Suppressor macrophage (primary cell): ENCODE results near the gene ABCA3.
"Not testable (repeated sequence)": the region's sequence is repeated elsewhere in the genome, so short reads cannot be mapped to it uniquely, and the experiment has no call there.

ENCODE experiments used
- DNase-seq, 4 experiments: peaks; one replicate each; pipeline ENCODE4 v3.0.0-alpha.2; 2020 to 2022

The ABCA3 gene

DNA sequence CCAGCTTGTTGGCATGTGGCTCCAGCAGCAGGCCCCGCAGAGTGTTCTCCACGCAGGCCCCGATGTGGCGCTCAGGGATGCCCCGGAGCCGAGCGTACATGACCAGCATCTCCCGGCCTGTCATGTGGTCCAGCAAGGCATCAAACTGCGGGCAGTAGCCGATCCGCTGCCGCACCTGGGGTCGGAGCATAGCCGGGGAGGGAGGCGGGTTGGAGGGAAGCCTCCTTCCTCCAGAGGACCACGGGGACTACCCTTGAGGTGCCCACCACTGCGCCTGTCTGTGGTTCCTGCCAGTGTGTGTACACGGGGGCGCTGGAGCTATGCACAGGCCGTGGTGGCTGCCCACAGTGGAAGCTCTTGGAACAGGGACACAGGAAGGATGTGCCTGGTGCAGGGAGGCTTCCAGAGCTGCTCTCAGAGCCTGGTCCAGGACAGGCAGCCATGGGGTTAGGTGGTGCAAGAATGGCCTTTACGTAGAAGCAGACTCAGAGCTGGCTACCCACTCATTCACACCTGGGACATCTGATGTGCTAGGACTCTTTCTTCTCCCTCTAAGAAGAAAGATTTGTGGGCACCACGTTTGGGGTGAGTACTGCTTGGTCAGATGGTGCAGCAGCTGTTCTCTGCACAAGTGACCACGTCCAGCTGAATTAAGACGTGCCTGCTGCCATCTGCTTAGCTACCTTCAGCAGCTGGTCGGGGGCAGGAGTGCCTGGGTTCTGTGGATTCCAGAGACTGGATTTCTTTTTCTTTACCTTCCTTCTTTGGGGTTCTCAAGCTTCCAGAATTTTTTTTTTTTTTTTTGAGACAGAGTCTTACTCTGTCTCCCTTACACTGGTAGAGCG lies 61.4 kb downstream of the ABCA3 start:
- no peak for DNase-seq

DNA sequence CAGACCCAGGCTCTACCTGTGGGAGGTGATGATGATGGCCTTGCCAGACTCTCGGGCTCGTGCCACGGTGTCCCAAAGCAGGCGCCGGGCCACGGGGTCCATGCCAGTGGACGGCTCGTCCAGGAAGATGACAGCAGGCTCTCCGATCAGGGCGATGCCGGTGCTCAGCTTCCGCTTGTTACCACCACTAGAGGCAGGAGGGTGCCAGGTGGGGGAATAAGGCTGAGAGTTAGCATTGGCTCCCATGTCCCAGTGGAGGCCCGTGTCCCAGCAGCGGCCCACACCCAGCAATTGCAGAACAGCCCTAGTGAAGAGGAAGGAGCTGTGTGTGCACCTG lies 62.3 kb downstream of the ABCA3 start:
- DNase-seq, result no peak

DNA sequence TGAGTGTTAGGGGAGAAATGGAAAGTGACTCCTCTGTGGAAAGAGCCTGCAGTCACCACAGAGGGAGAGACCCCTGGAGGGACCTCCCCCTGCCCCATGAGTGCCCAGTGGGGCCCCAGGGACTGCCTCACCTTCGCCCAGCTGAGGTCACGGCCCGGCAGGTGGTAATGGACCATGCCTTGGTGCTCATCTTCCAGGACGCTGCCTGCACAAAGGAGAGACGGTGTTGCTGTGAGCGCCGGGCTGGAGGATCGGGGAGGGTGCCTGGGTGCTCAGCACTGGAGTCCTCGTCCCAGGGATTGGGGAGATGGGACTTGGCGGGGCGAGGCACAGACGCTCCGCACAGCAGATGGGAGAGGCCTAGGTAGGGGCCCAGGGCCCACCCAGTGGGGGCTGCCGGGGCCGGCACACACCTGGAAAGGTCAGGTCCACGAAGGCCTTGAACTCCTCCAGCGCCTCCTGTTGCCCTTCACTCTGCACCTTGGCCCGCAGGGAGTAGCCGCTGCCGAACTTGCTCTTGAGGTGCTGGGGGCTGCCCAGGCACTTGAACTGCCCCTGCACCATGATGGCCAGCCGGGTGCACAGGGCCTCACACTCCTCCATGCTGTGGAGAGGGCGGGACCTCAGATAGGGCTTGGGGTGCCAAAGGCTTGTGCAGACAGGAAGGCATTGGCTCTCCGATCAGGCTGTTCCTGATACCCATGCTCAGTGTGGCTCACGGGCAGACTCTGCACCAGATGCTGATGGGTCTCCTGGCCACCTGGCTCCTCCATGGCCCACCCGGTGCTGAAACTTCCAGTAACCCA lies 62.9 kb downstream of the ABCA3 start:
- DNase-seq, result no peak

DNA sequence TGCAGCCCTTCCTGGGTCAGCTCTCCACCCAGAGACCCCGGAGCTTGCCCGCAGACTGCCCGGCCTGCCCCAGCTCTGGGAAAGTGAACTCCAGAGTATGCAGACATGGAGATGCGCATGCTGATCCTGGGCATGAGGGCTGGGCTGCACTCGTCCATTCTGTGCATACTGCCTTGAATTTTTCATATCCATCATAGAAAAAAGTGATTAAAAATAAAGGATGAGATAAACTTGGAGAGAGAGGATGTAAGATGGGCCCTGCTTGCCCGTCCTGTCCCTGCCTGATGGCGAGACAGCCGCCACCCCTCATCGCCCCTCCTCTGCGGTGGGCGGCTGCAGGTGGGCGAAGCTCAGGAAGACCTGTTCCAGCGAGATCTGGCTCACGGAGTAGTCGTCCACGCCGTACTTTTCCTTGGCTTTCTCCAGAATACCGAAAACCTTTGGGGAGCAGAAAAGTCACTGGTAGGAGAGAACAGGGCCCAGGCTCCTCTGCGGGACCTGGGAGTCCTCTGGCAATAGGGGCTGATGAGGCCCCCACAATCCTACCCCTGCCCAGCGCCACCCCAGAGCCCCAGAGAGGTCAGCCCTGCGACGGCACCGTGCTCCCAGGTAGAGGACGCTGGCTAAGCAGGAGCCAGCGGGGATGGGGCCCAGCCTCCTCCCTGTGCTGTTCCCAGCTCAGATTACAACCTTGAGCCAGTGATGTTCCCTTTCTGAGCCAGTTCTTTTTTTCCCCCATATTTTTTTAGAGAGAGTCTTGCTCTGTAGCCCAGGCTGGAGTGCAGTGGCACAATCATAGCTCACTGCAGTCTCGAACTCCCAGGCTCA lies 63.9 kb downstream of the ABCA3 start:
- no peak for DNase-seq

DNA sequence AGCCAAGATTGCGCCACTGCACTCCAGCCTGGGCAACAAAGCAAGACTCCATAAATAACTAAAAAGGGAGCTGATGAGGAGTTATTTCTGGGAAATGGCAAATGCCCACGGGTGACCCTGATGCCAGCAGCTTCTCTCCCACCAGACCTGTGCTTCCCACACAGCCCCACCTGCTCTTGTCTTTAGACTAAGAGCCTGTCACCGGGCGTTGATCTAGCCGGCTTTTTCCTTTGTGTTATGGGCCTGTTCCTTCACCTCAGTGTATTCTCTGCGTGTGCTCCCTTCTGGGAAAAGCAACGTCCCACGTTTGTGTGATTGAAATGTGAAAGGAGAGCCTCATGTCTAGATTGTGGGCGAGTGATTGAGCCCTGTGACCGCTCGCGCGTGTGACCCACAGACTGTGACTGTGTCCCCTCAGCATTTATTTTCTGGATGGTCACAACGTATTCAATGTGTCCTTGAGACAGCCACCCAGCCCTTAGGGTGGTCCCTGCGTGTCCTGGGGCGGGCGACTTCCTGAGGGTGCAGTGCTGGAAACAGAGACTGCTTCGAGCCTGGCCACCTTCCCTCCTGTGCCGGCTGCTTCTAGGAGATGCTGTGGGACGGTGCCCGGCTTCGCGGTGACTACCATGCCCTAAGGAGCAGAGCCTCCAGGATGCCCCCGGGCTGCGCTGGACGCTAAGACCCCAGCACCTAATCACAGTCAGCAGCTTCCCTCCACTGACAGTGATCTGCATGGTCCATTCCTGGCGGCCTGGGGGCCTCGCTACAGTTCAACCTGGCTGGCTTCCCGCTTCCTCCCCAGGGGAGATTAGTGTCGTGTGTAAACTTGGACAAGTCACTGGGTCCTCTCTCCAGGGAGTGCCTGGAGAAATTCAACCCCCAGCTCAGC lies 64.8 kb downstream of the ABCA3 start:
- DNase-seq, result no peak

DNA sequence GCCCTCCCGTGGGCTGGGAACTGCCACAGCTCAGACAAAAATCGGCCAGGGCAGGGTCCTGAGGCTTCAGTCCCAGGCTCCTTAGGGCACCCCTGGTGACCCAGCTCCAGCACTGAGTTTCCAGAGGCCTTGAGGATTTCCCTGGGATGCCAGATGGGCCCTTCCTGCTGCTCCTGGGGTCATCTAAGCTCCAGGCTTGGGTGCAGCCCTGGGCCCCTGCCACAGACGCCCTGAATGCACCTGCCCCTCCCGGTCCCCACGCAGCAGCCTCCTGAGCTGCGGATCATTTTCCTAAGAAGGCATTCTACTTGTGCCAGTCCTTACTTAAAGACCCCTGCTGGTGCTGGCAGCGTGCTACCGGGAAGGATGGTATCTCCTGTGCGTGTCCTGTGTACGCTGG lies 66.6 kb downstream of the ABCA3 start:
- DNase-seq, result no peak

DNA sequence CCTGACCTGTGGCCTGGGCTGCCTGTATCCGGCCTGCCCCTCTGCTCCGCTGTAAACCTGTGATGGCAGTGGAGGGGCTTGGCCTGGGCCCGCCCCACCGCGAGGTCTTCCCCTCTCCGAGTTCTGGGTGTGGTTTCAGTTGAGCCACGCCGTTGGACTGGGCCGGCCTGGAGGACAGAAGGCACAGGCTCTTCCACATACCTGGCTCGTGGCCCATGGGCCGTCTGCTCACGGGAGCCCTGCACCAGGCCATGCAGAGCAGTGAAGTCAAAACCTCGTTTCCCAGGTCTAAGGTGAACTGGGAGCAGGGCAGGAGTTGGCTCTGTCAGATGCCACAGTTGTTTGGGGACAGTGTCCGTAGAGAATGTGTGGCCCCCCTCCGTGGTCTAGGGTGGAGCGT lies 67.0 kb downstream of the ABCA3 start:
- DNase-seq, result no peak

DNA sequence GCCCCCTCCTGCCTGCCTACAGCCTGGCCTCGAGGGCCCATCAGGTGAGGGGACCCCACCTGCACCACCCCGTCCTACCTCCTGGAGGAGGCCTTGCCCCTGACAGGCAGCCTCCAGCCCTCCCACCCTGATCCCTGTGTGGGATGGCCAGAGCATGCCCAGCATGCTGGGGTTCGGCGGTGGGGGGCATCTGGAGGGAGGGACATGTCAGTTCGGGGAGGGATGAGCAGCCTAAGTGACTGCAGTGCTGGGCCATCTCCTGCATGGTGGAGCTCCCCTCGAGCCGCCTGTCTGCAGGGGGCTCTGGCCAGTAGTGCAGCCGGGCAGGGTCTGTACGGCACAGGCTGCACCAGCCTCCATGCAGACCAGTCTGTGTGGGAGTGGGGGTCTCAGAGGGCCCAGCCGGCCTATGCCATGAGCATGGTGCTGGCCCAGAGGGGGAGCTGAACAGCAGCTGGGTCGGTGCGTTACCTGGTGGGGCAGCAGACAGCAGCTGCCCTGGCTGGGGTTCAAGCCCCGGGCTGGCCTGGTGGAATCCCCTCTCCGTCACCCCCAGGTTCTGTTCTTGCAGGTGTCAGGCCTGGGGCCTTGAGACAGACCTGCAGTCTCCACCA lies 68.6 kb downstream of the ABCA3 start:
- DNase-seq, result no peak

DNA sequence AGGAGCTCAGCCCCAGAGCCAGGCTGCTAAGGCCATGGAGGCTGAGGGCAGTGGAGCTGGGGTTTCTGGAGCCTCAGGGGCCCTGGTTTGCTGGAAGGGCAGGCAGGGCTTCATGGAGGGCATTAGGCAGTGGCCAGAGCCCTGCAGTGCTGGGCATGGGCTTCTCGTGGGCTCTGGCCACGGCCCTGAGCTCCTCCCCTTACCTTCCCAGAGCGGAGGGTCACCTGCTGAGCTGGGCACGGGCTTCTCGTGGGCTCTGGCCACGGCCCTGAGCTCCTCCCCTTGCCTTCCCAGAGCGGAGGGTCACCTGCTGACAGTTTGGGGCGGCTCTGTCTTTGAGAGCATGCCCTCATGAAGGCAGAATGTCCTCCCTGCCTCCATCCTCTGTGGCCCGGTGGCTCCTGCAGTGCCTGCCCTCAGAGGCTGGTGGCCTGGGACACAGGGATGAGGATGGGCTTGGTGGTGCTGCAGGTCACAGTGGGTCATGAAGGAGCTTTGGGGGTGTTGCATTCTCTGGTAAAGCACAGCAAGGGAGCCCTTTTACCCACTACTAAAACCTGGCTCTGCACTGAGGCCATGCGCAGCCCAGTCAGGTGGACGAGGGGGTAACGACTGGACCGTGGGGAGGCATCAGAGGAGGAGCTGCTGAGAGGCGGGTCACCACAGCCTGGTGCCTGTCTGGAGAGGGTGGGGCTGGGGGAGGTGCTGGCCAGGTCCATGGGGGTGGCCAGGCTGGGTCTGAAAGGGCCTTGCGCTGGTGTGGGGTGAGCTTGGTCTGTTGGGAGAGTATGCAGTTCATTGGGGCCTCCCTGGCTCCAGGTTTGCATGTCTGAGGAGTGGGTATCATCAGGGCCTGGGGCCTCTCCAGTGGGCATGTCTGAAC lies 69.7 kb downstream of the ABCA3 start:
- no peak for DNase-seq

DNA sequence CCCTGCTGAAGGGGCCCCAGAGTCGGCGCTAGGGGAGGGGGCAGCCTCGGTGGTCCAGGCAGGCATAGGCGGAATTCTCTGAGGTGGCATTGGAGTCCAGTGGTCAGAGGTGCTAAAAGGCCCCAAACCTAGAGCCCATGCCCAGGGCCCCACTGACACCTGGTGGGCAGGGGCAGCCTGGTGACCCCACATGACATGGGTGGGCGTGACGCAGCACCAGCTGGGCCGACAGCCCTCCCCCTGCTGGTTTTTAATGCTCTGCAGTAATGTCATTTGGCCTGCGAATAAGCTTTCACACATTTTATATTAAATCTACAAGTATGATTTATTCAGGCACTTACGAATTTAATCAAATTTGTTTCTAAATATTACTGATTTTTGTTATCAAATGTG lies 70.5 kb downstream of the ABCA3 start:
- no peak for DNase-seq

DNA sequence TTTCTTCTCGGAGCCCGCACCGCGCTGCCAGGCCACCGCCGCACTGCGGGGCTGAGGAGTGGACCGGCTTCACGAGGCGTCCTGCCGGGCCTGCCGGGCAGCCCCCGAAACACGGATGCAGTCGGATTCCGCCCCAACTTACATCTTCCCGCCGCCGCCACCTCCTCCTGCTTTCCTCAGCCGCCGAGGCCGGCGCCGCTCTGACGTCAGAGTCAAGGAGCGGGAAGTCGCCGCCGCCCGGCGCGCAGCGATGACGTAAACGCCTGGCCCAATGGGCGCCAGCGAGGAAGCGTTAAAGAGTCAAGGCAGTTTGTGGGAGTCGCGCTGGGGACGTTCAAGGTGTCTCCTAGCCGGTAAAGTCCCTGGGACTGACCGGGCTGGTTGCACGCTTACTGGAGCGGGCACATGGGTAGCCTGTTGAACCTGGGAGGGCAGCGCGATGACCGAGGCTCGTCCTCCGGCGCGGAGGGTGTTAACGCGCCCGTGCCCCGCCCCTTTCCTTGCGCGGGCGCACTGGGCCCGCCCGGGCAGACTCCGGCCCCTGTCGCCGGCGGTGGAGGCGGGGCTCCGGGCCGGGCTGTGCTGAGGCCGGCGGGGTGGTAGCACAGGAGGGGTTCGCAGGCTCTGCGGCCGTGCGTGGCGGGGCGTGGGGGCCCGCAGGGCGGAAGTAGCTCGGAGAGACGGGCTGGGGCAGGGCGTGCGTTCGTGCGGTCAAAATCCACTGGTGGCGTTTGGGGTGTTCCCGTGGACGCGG lies 72.4 kb downstream of the ABCA3 start, which contains the start of gene RNPS1:
RNPS1 (minus strand) TSS at position 214 of the 754 bp plus-strand sequence. CDS start 3,483 bp downstream, outside the sequence.
- DNase-seq, result peak; percentile 98 to 99 (median 98)

DNA sequence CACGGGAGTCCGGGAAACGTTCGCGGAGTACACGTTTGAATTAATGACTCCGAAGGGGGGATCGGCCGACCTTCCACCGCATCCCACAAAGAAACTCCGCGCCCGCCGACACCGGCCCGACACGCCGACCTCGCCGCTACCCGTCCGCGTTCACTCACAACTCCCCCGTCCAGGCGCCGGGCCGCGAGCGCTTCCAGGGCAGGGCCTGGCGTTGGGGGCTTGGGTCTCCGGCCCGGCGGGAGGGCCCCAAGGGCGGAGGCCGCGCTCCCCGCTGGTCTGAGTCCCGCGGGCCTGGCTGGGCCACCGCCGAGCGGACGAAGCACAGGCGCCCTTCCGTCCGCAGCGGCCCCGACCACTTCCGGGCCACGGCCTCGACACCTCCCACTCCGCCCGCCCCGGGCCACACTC lies 73.0 kb downstream of the ABCA3 start:
- not testable (repeated sequence) for DNase-seq

DNA sequence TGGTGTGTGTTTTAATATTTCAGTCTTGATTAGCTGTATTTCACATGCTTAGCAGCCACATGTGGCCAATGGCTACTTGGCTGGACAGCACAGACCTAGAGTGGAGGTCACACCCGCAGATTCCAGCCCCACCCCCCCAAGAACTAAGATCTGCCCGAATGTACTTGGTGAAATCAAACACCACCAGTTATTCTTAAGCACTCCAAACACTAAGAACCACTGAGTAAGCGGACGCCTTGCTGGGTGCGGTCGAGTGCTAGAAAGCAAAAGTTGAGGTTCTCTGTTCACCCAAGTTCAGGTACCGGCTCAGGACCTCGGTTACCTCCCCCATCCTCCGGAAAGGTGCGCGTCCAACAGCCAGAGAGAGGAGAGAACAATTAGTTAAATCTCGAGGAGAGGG lies 73.6 kb downstream of the ABCA3 start:
- not testable (repeated sequence) for DNase-seq

DNA sequence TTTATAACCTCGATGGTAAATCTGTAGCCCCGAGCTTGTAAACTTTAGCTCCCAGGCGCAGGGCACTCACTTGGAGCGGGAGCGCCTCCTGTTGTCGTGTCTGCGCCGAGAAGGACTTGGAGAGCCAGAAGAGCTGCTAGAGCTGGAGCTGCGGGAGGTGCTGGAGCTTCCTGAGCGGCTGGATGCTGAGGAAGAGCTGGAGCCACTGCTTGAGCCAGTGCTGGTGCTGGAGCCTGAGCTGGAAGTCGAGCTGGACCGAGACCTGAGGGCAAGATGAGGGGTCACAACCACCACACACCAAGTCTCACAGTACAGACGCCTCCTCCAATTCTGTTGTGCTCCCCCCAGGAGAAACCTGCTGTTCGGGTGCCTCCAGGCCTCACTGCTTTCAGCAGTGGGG lies 77.5 kb downstream of the ABCA3 start:
- DNase-seq, result not testable (repeated sequence)

DNA sequence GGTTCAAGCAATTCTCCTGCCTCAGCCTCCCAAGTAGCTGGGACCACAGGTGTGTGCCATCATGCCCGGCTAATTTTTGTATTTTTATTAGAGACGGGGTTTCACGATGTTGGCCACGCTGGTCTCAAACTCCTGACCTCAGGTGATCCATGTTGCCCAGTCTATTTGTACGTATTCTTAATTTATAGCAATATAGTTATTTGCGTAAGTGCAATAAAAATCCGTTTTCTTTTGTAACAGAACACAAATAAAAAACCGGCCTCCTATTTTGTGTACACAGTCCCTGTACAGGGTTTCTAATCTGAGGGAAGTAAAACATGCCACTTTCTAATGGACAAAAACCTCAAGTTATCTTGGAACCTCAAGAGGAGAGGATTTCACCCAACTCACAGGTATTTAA lies 80.3 kb downstream of the ABCA3 start:
- no peak for DNase-seq

DNA sequence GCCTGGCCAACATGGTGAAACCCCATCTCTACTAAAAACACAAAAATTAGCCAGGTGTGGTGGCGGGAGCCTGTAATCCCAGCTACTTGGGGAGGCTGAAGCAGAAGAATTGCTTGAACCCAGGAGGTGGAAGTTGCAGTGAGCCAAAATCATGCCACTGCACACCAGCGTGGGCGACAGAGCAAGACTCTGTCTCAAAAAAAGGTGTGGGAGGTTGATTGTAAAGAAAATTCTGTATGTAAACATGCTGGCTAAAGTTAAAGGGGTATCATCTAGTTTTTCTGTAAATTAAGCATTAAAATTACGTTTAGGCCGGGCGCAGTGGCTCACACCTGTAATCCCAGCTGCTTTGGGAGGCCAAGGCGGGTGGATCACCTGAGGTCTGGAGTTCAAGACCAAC lies 82.0 kb downstream of the ABCA3 start:
- peak in 1 of 4 experiments; percentile 7 for DNase-seq

DNA sequence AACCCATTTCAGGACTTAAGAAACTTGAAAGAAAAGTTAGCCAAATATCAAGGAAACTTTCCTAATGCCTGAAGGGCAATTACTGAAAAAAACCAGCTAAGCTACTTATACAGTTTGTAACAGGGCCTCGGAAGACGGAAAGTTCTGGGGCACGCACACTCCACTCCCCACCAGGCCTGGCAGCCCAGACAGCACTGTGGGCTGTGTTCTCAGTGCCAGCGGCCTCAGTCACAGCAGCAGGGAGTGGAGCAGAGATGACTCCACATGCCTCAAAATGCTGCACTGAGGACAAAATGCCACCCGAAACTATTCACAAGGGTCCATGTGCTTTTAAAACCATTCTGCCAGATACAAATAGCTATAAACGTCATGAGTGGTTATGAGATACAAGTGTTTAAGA lies 82.8 kb downstream of the ABCA3 start:
- DNase-seq, result no peak

DNA sequence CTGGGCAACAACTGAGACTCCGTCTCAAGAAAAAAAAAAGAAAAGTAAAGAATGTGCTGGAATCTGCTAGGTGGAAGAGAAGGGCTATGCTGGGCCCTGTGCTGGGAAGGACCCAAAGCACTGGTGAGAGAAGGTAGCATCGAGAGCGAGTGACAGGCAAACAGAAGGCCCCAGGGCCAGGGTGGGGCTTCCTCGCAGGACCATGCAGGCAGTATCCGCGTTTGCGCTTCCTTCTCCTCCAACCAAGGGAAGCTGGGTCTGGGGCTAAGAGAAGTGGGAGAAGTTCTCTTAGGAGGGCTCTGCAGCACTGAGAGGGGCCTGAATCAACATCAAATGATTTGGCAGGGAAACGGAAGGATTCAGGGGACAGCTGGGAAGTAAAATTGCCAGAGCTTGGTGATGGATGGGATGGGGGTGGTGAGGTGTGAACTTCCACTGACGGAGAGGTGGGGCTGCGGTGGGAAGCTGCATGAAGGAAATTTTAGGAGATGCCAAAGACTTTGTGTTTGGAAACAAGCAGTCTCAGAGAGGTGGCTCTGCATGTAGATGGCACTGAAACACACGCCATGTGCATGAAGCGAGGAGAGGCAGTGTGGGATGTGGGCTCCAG lies 83.9 kb downstream of the ABCA3 start:
- no peak for DNase-seq

DNA sequence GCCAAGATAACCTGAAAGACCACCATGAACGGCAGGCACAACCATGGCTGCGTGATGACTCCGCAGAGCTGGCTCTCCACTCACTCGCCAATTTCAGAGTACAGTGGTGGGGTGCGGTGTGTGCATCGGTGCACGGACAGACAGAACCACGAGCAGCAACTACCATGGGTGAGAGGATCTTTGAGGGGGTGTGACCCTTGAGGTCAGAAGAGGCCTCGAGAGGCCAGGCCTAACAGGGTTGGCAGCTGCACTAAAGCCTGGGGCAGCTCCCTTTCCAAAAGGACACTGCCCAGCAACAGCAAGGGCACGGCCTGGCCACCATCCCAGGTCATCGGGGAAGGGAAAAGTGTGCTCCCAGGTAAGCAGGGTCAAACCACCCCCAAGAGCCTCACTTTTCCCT lies 87.2 kb downstream of the ABCA3 start:
- no peak for DNase-seq
